H7 (cell line): Measurements from ENCODE around the gene GPR151. TPM values are rescaled to one million over a fixed set of nuclear protein-coding genes. Genes with fewer than 3 reads are reported as not detected.

Experiments
- DNase-seq: peaks from one replicate; pipeline ENCODE4 v3.0.0; 2012
- H3K27me3 ChIP-seq: 2 replicates; pipeline ENCODE4 v1.6.0; 2011; ENCODE audit warnings: mild to moderate bottlenecking, low read length; ENCODE audit not compliant: control insufficient read depth, insufficient read depth
- H3K36me3 ChIP-seq: replicated peaks from 2 replicates; pipeline ENCODE4 v1.5.1; 2011; ENCODE audit warnings: low read length; ENCODE audit not compliant: control insufficient read depth, insufficient read depth
- H3K4me3 ChIP-seq: 2 replicates; pipeline ENCODE4 v1.5.1; 2011; ENCODE audit warnings: low read depth, mild to moderate bottlenecking, control low read depth, low read length, moderate library complexity; ENCODE audit not compliant: insufficient read depth
- total RNA-seq: library from RNA; depleted of rRNA; stranded (reverse); fragments of >200 nt; shearing (Covaris generic); gene quantifications from 2 replicates; pipeline ENCODE4 v1.2.3, GENCODE V29; 2014; rRNA removed

Gene GPR151
- total RNA-seq, 1 experiment from 2014 or later: not detected

GRCh38 chr5:146494656-146495055 is 21.3 kb downstream of the GPR151 start:
- Histone ChIP-seq H3K36me3 (no peaks in the 10 kb centered on the region; the same call in 1 of the 2 replicates), H3K27me3 (no peaks in the 10 kb centered on the region), H3K4me3 (no peak overlapping the region)
- DNase-seq: no peak

DNA sequence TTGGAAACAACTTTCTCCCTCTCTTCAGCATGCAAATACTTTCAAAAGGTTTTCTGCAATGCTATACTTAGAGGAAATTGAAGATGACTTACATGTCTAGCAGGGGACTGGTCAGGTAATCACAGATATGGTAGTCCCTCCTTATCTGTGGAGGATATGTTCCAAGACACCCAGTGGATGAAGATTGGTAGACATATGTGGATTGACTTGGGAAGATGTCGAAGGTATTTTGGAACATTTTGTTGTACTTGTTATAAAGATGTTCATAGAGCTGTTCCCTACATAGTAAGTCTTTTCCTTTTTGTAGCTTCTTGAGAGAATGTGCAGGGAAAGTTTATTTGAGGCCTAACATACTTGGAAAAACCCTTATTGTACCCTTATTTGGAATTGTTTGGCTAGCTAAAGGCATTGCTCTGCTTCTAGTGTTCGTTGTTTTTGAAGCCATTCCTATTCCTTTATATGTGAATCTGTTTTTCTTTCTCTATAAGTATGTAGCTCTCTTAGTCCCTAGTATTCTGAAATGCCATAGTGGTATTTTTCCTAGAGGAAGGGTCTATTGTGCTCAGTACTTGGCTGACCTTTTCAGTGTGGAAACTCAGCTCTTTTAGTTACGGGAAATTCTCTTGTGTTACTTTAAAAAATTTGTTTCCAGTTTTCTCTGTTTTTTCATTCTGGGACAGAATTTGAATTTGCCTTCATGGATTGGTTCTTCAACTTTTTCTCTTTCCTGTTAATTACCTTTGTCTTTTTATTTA is 25.7 kb downstream of the GPR151 start:
- Histone ChIP-seq H3K36me3 (peaks cover 2% of the 10 kb centered on the region), H3K4me3 (no peak overlapping the region), H3K27me3 (no peaks in the 10 kb centered on the region)
- DNase-seq: no peak

- H3K36me3 ChIP-seq: peaks cover 16% of the 10 kb centered on the region
- H3K27me3 ChIP-seq: no peaks in the 10 kb centered on the region
- H3K4me3 ChIP-seq: no peak overlapping the region
- DNase-seq: no peak
Observed at GRCh38 chr5:146484714-146485391, 31.1 kb downstream of the GPR151 start.

DNA sequence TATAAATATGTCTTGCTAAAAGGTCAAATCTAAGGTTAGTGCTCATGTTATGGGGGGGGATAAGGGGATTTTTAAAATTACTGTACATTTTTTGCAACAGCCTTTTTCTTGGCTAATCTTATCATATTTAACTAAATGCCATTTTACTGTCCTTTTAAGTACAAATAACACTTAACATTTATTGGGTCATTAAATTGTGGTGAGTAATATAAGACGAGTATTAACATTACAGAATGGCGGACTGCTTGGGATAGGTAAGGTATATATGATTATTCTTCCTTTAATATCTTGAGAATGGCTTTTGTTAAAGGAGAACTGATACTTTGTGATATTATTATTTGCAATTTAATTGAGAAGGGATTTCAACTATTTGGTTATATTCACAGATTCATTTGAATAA is 33.2 kb downstream of the GPR151 start:
- no peaks in the 10 kb centered on the region for H3K27me3 ChIP-seq
- H3K4me3 ChIP-seq: no peak overlapping the region
- H3K36me3 ChIP-seq: peaks cover 17% of the 10 kb centered on the region
- DNase-seq: no peak

GRCh38 chr5:146475906-146476305 is 40.1 kb downstream of the GPR151 start:
- no peaks in the 10 kb centered on the region for H3K27me3 ChIP-seq
- H3K36me3 ChIP-seq: peaks cover 19% of the 10 kb centered on the region
- no peak for DNase-seq
- no peak overlapping the region for H3K4me3 ChIP-seq

GRCh38 chr5:146475190-146475780 is 40.7 kb downstream of the GPR151 start:
- DNase-seq: no peak

DNA sequence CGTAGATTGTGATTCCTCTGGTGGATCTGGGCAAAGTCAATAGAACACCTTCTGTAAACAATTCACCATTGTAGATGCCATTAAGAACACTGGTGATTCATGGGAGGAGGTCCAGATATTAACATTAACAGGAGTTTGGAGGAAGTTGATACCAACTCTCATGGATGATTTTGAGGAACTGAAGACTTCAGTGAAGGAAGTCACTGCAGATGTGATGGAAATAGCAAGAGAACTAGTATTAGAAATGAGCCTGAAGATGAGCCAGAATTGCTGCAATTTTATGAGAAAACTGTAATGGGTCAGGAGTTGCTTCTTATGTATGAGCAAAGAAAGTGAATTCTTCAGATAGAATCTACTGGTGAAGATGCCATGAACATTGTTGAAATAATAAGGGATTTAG is 41.9 kb downstream of the GPR151 start:
- Histone ChIP-seq H3K36me3 (peaks cover 23% of the 10 kb centered on the region), H3K27me3 (no peaks in the 10 kb centered on the region), H3K4me3 (no peak overlapping the region)
- no peak for DNase-seq

More at GRCh38 chr5:146475190-146475780, 40.7 kb downstream of the GPR151 start:
- H3K36me3 ChIP-seq: peaks cover 22% of the 10 kb centered on the region
- no peaks in the 10 kb centered on the region for H3K27me3 ChIP-seq
- no peak overlapping the region for H3K4me3 ChIP-seq

DNA sequence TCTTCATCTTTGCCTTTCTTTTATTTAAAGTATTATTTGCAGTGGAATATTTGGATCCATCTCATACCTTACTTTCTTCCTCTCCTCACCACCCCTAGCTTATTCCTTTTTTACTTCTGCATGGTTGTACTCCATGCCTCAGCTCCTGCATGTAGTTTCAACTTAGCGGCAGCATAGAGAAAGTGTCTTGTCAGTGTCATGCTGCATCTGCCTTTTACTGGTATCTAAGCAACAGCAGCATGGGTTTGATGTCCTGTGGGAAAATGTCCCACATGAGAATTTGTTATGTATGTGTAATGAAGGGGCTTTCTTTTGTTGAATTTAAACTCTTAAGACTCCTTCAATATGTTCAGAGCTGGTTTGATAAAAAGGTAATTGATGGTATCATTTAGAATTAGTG is 48.2 kb downstream of the GPR151 start:
- Histone ChIP-seq H3K27me3 (no peaks in the 10 kb centered on the region), H3K4me3 (no peak overlapping the region), H3K36me3 (peaks cover 24% of the 10 kb centered on the region)
- no peak for DNase-seq

- no peak overlapping the region for H3K4me3 ChIP-seq
- no peak for DNase-seq
- peaks cover 27% of the 10 kb centered on the region for H3K36me3 ChIP-seq
- H3K27me3 ChIP-seq: no peaks in the 10 kb centered on the region
Observed at GRCh38 chr5:146466521-146467349, 49.3 kb downstream of the GPR151 start.

- DNase-seq: no peak
- H3K36me3 ChIP-seq: peaks cover 23% of the 10 kb centered on the region
- H3K4me3 ChIP-seq: no peak overlapping the region
- no peaks in the 10 kb centered on the region for H3K27me3 ChIP-seq
Observed at GRCh38 chr5:146463446-146463845, 52.5 kb downstream of the GPR151 start.

Other genes with a start within 250 kb of the GPR151 start
- gene POU4F3, start 177.4 kb downstream of the GPR151 start, total RNA-seq: 0.28 TPM in 1 of 2 replicates, not detected in the other
- gene TCERG1, start 68.9 kb downstream of the GPR151 start, total RNA-seq: 97.1 and 120 TPM in 2 replicates